ENCODE data around the gene IL34.

The IL34 gene

DNA sequence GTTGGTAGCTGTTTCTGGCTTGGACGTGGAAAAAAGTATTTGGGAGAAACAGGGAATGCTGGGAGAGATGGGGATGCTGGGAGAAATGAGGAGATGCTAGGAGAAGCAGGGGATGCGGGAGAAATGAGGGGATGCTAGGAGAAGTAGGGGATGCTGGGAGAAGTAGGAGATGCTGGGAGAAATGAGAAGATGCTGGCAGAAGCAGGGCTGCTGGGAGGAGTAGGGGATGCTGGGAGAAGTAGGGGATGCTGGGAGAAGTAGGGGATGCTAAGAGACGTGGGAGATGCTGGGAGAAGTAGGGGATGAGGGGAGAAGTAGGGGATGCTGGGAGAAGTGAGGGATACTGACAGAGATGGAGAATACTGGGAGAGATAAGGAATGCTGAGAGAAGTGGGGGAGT, 45.6 kb upstream of the IL34 start:
- H3K36me3 ChIP-seq (ENCODE audit: low read length) = no peaks in the 10 kb centered on the region
- H2AFZ ChIP-seq (ENCODE audit: low read depth, low read length, severe bottlenecking) = no peak overlapping the region
- H3K27ac ChIP-seq (ENCODE audit: low read depth, low read length) = no peak overlapping the region
- no peak overlapping the region for H3K4me3 ChIP-seq (ENCODE audit: insufficient read depth, low read length, poor library complexity, severe bottlenecking)
- no peaks in the 10 kb centered on the region for H3K9me2 ChIP-seq (replicated peaks; ENCODE audit: insufficient read depth, low read length)
- no peaks in the 10 kb centered on the region for H3K79me2 ChIP-seq (ENCODE audit: insufficient read depth, low read length)
- H3K9me3 ChIP-seq (ENCODE audit: insufficient read depth, low read length) = no peaks in the 10 kb centered on the region
- no peaks in the 10 kb centered on the region for H4K20me1 ChIP-seq (ENCODE audit: low read depth, low read length)
- no peaks in the 10 kb centered on the region for H3F3A ChIP-seq (ENCODE audit: insufficient read depth)
- no peak overlapping the region for H3K4me2 ChIP-seq (ENCODE audit: low read depth, low read length, poor library complexity, severe bottlenecking)
- H3K27me3 ChIP-seq (ENCODE audit: low read length) = no peaks in the 10 kb centered on the region
- no peak overlapping the region for H3K9ac ChIP-seq (ENCODE audit: low read length)
- TF ChIP-seq, protein P1, sequence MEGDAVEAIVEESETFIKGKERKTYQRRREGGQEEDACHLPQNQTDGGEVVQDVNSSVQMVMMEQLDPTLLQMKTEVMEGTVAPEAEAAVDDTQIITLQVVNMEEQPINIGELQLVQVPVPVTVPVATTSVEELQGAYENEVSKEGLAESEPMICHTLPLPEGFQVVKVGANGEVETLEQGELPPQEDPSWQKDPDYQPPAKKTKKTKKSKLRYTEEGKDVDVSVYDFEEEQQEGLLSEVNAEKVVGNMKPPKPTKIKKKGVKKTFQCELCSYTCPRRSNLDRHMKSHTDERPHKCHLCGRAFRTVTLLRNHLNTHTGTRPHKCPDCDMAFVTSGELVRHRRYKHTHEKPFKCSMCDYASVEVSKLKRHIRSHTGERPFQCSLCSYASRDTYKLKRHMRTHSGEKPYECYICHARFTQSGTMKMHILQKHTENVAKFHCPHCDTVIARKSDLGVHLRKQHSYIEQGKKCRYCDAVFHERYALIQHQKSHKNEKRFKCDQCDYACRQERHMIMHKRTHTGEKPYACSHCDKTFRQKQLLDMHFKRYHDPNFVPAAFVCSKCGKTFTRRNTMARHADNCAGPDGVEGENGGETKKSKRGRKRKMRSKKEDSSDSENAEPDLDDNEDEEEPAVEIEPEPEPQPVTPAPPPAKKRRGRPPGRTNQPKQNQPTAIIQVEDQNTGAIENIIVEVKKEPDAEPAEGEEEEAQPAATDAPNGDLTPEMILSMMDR (IDR thresholded peaks at IDR 0.05; ENCODE audit: insufficient read depth, low read length, poor library complexity, severe bottlenecking) = no peak
- TF ChIP-seq EZH2phosphoT487 (conservative IDR thresholded peaks at IDR 0.05; ENCODE audit: low read length) = no peak

DNA sequence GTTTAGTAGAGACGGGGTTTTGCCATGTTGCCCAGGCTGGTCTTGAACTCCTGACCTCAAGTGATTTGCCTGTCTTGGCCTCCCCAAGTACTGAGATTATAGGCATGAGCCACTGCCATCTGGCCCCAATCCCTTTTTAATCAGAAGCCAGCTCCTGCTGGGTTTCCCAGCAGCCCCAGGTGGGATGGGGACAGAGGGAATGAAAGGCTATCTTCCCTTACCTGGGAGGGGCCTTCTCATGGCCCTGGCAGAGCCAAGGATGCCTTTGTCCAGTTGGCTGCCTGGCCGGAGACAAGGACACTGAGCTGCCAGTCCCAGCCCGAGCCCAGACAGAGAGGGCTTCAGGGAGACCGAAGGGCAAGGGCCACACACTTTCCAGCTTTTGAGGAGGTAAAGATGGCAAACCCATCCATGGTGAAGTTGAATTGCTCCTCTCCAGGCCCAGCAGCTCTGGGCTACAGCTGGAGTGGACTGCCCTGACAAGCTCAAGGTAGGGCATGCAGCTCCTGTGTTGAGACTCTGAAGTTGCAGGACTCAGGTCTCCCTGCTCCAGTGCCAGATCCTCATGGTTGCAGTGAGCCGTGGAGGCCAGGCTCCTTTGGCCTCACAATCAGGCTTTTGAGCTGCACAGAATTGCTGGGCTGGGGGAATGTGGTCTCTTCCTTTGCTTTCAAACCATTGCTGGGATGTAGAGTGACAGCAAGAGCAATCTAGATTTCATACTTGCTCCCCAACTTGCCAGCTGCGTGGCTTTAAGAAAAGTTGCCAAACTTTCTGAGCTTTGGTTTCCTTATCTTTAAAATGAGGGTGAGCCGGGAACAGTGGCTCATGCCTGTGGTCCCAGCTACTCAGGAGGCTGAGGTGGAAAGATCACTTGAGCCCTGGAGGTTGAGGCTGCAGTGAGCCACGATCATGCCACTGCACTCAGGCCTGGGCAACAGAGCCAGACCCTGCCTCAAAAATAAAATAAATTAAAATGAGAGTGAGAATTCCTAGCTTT, 44.5 kb upstream of the IL34 start:
- Histone ChIP-seq H3K27me3 (ENCODE audit: low read length) (no peaks in the 10 kb centered on the region), H3K4me3 (ENCODE audit: insufficient read depth, low read length, poor library complexity, severe bottlenecking) (no peak overlapping the region), H3K9me3 (ENCODE audit: insufficient read depth, low read length) (no peaks in the 10 kb centered on the region), H2AFZ (ENCODE audit: low read depth, low read length, severe bottlenecking) (no peak overlapping the region), H3K79me2 (ENCODE audit: insufficient read depth, low read length) (no peaks in the 10 kb centered on the region), H3K4me2 (ENCODE audit: low read depth, low read length, poor library complexity, severe bottlenecking) (no peak overlapping the region), H3F3A (ENCODE audit: insufficient read depth) (no peaks in the 10 kb centered on the region), H4K20me1 (ENCODE audit: low read depth, low read length) (no peaks in the 10 kb centered on the region), H3K9ac (ENCODE audit: low read length) (no peak overlapping the region), H3K27ac (ENCODE audit: low read depth, low read length) (no peak overlapping the region), H3K9me2 (replicated peaks; ENCODE audit: insufficient read depth, low read length) (no peaks in the 10 kb centered on the region), H3K36me3 (ENCODE audit: low read length) (no peaks in the 10 kb centered on the region)
- TF ChIP-seq EZH2phosphoT487 (conservative IDR thresholded peaks at IDR 0.05; ENCODE audit: low read length) = no peak
- TF ChIP-seq, protein P1 (IDR thresholded peaks at IDR 0.05; ENCODE audit: insufficient read depth, low read length, poor library complexity, severe bottlenecking) = no peak

DNA sequence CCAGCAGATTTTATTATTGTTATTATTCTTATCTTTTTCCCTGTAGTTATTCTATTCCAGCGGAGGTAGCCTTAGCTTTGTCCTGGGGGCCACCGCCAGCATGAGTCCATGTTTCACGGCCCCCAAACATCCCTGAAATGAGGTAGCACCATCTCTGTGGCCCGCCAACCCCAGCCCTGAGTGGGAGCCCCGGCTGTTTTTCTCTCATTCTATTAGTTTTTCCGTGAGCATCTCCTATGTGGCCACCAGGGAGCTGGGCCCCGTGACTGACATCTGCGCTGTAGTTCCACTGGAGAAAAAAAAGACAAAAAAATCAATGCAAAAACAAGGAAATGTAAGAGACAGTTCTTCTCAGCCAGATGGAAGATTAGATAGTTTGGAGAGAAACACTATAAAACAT, 43.5 kb upstream of the IL34 start:
- no peaks in the 10 kb centered on the region for H3F3A ChIP-seq (ENCODE audit: insufficient read depth)
- no peaks in the 10 kb centered on the region for H4K20me1 ChIP-seq (ENCODE audit: low read depth, low read length)
- H3K9me3 ChIP-seq (ENCODE audit: insufficient read depth, low read length) = no peaks in the 10 kb centered on the region
- no peaks in the 10 kb centered on the region for H3K36me3 ChIP-seq (ENCODE audit: low read length)
- no peak overlapping the region for H3K4me2 ChIP-seq (ENCODE audit: low read depth, low read length, poor library complexity, severe bottlenecking)
- H3K4me3 ChIP-seq (ENCODE audit: insufficient read depth, low read length, poor library complexity, severe bottlenecking) = no peak overlapping the region
- no peak overlapping the region for H3K27ac ChIP-seq (ENCODE audit: low read depth, low read length)
- H3K9me2 ChIP-seq (replicated peaks; ENCODE audit: insufficient read depth, low read length) = no peaks in the 10 kb centered on the region
- H3K27me3 ChIP-seq (ENCODE audit: low read length) = no peaks in the 10 kb centered on the region
- H2AFZ ChIP-seq (ENCODE audit: low read depth, low read length, severe bottlenecking) = no peak overlapping the region
- H3K79me2 ChIP-seq (ENCODE audit: insufficient read depth, low read length) = no peaks in the 10 kb centered on the region
- no peak overlapping the region for H3K9ac ChIP-seq (ENCODE audit: low read length)
- no peak for TF ChIP-seq EZH2phosphoT487 (conservative IDR thresholded peaks at IDR 0.05; ENCODE audit: low read length)
- TF ChIP-seq, protein P1 (IDR thresholded peaks at IDR 0.05; ENCODE audit: insufficient read depth, low read length, poor library complexity, severe bottlenecking) = no peak

Data from SU-DHL-6 (cell line).